ENCODE results near the gene HS3ST4. TPM values are rescaled to one million over a fixed set of nuclear protein-coding genes. Genes with fewer than 3 reads are reported as not detected.

The HS3ST4 gene
- total and polyA plus RNA-seq, 2 experiments from 2014 or later, result 0.44 to 2.1 TPM

MicroRNA genes within 50 kb of the gene (microRNA counts, 767-probe panel; counts per million panel counts)
- not detected for microRNA hsa-miR-548w

Small RNA genes within 50 kb of the gene (microRNA-seq; reads per million reads assigned to microRNA genes)
- not detected for gene MIR548W

Small RNA genes within 50 kb of the gene (small RNA-seq; reads per million reads assigned to genes)
- gene HMGN2P3 (ENCODE audit: low replicate concordance), result not detected
- not detected for gene MIR548W (ENCODE audit: low replicate concordance)
- gene RNA5SP405 (ENCODE audit: low replicate concordance), result not detected
